HG03575 (cell line): Measurements from ENCODE around the gene PTPRR.

Experiments
- ATAC-seq: cut with Tn5 transposase; IDR thresholded peaks from one replicate; pipeline ENCODE4 v1.9.1; 2021; ENCODE audit not compliant: unreplicated experiment, insufficient number of reproducible peaks, low FRiP score; ENCODE audit errors: extremely low read depth

The PTPRR gene

GRCh38 chr12:70598467-70599193 lies 321.9 kb downstream of the PTPRR start:
- ATAC-seq = no peak

GRCh38 chr12:70592664-70593063 lies 327.9 kb downstream of the PTPRR start:
- no peak for ATAC-seq

DNA sequence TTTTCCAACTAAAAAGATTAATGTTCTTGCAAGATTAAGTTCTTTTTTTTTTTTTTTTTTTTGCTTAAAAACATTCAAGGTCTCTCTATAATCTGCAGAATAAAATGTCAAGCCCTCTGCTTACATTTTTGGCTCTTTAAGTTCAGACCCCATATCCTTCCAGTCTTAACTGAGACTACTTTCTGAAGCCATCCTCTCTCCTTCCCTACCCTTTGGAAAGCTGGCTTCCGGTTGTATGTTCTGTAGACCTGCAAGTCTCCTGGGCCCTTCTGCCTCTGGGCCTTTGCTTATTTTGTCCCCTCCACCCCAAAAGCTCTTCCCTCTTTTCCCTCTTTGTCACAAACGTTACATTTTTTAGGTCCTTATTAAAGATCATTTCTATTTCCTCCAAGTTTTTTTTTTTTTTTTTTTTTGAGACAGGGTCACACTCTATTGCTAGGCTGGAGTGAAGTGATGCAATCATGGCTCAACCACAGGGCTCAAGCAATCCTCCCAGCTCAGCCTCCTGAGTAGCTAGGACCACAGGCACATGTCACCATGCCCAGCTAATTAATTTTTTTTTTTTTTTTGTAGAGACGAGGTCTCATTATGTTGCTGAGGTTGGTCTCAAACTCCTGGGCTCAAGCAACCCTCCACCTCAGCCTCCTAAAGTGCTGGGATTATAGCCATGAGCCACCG lies 329.9 kb downstream of the PTPRR start:
- ATAC-seq = no peak

DNA sequence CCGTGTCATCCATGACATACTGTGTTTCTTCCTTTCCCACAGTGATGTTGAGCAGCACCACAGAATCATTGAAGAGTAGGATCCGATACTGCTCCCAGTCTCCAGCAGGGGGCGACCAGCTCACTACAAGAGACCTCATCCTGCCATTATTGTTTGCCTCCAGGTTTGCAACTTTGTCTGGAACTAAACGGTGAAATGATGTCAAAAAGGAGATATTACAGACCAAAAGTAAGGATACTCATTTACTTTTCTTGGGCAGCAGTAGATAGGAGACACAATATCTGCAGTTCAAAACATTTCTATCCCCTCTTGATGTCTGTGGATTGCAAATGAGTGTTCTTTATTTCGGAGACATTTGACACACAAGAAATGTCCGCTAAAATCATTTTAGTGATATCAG lies 330.5 kb downstream of the PTPRR start:
- ATAC-seq = no peak
